NT2/D1 (cell line): ENCODE results near the gene GPR65.

Experiments
- SUZ12 ChIP-seq: IDR thresholded peaks from 2 replicates; pipeline ENCODE4 v1.6.1; 2011; ENCODE audit not compliant: insufficient read length, insufficient read depth; ENCODE audit errors: extremely low read depth
- YY1 ChIP-seq: IDR thresholded peaks from 2 replicates; pipeline ENCODE4 v1.6.1; 2011; ENCODE audit not compliant: insufficient read length, insufficient read depth
- ZNF274 ChIP-seq: IDR thresholded peaks from 2 replicates; pipeline ENCODE4 v1.6.1; 2011; ENCODE audit warnings: mild to moderate bottlenecking, low read depth, low read length

DNA sequence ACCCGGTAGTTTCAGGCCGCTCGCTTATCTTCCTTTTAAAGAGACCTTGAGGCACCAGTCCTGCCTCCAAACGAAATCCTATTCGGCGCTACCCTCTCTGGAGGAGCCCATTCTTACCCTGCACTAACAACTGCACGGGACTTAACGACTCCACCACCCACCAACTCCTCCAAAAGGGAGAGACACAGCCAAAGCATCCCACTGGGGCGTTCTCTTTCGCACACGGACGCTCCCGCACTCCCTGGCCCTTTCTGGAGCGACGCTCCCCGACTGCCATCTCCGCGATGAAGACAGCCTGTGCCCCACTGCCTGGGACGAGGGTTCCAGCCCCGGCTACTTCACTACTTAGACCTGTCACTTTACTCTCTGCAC is 12.6 kb upstream of the GPR65 start:
- no peak for TF ChIP-seq YY1
- no peak for TF ChIP-seq SUZ12
- no peak for TF ChIP-seq ZNF274
